EL (cell line): ENCODE measurements around the gene F10.
"Not testable (repeated sequence)": the region's sequence is repeated elsewhere in the genome, so short reads cannot be mapped to it uniquely, and the experiment has no call there.

Experiments
- DNase-seq: peaks from one replicate; pipeline ENCODE4 v3.0.0-alpha.2; 2016

Gene F10

GRCh38 chr13:113155982-113156655, 33.5 kb downstream of the F10 start:
- DNase-seq, result no peak

- no peak for DNase-seq
These were observed 34.8 kb downstream of the F10 start for GRCh38 chr13:113157206-113157928.

GRCh38 chr13:113157929-113158747, 35.5 kb downstream of the F10 start, which contains the start of gene PROZ:
Gene PROZ (plus strand): TSS chr13:113158648. CDS start chr13:113158661, 13 bp downstream.
- DNase-seq, result no peak

GRCh38 chr13:113158946-113159345, 36.3 kb downstream of the F10 start:
- no peak for DNase-seq

GRCh38 chr13:113159701-113160100, 37.1 kb downstream of the F10 start:
- DNase-seq, result no peak

GRCh38 chr13:113160983-113161382, 38.4 kb downstream of the F10 start:
- no peak for DNase-seq

- no peak for DNase-seq
These were observed 38.8 kb downstream of the F10 start for GRCh38 chr13:113161433-113161832.

GRCh38 chr13:113161975-113162374, 39.4 kb downstream of the F10 start:
- not testable (repeated sequence) for DNase-seq

GRCh38 chr13:113162783-113163685, 40.4 kb downstream of the F10 start:
- DNase-seq, result no peak

GRCh38 chr13:113164492-113164891, 41.9 kb downstream of the F10 start:
- no peak for DNase-seq

GRCh38 chr13:113166266-113166665, 43.7 kb downstream of the F10 start:
- DNase-seq, result no peak

- DNase-seq, result no peak
These were observed 44.1 kb downstream of the F10 start for GRCh38 chr13:113166681-113167080.

- no peak for DNase-seq
These were observed 44.6 kb downstream of the F10 start for GRCh38 chr13:113167155-113167554.

- no peak for DNase-seq
These were observed 45.0 kb downstream of the F10 start for GRCh38 chr13:113167575-113167974.

GRCh38 chr13:113168211-113168610, 45.6 kb downstream of the F10 start:
- no peak for DNase-seq

- DNase-seq, result no peak
These were observed 47.0 kb downstream of the F10 start for GRCh38 chr13:113169277-113170272.

GRCh38 chr13:113170511-113170910, 47.9 kb downstream of the F10 start:
- DNase-seq, result no peak

- no peak for DNase-seq
These were observed 48.9 kb downstream of the F10 start for GRCh38 chr13:113171250-113172125.

GRCh38 chr13:113172419-113172926, 49.9 kb downstream of the F10 start:
- DNase-seq, result no peak

- no peak for DNase-seq
These were observed 53.7 kb downstream of the F10 start for GRCh38 chr13:113176280-113176679.
